SH-SY5Y (cell line): Measurements from ENCODE around the gene KCNN3.

Experiments used
- GATA2 ChIP-seq: IDR thresholded peaks from 2 replicates; pipeline ENCODE4 v1.6.1; 2011; ENCODE audit warnings: mild to moderate bottlenecking, low read depth, low read length
- GATA3 ChIP-seq: IDR thresholded peaks from 2 replicates; pipeline ENCODE4 v1.6.1; 2011; ENCODE audit warnings: low read depth, mild to moderate bottlenecking, low read length, moderate library complexity

DNA sequence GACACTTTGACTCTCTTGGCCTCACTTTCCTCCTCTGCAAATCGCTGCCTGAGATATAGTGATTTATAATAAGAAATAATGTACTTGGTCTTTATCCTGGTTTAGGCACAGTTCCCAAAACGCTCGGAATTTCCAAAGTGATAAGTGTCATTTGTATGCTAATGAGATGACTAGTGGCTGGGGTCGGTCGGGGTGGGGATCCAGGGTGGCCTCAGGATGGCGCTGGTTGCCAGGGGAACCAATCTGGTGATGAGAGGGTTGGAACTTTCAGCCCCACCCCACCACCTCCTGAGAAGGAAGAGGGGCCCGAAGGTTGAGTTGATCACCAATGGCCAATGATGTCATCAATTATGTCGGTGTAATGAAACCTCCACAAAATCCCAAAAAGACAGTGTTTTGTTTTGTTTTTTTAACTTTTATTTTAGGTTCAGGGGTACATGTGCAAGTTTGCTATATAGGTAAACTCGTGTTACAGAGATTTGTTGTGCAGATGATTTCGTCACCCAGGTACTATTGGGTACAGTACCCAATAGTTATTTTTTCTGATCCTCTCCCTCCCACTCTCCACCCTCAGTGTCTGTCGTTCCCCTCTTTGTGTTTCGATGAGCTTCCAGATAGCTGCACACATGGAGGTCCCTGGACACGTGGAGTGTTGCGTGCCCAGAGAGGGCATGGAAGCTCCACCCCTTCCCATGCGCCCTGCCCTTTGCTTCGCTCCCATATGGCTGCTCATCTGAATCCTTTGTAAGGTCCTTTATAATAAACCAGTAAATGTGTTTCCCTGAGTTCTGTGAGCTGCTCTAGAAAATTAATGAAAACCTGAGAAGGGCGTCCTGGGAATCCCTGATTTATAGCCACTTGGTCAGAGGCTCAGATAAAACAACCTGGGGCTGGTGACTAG, 97.2 kb downstream of the KCNN3 start:
- TF ChIP-seq GATA2 (no peak), GATA3 (no peak)
